Uterus (tissue), 4 donors: ENCODE data around the gene STT3A. TPM values are rescaled to one million over a fixed set of nuclear protein-coding genes. Genes with fewer than 3 reads are reported as not detected.

ENCODE experiments used
- DNase-seq, 2 donors: peaks; one replicate each; pipeline ENCODE4 v3.0.0-alpha.2; 2019 to 2020
- H3K27ac ChIP-seq, 2 donors: fragments of 200-600 bp; sonication (generic); 1 replicate in 1 of 2; 2 replicates in 1 of 2; pipeline ENCODE4 v1.5.1; 2016 to 2018
- H3K27me3 ChIP-seq, 2 donors: fragments of 200-600 bp; sonication (generic); one replicate each; pipeline ENCODE4 v1.5.1; 2018 to 2019; ENCODE audit warnings: control low read depth in 1 of 2
- H3K36me3 ChIP-seq, 2 donors: fragments of 200-600 bp; sonication (generic); one replicate each; pipeline ENCODE4 v1.5.1; 2019; ENCODE audit warnings: control low read depth in 1 of 2
- H3K4me1 ChIP-seq, 2 donors: fragments of 200-600 bp; sonication (generic); one replicate each; pipeline ENCODE4 v1.5.1; 2018 to 2019; ENCODE audit warnings: control low read depth in 1 of 2
- H3K4me3 ChIP-seq, 2 donors: fragments of 200-600 bp; sonication (generic); 1 replicate in 1 of 2; 2 replicates in 1 of 2; pipeline ENCODE4 v1.5.1; 2018 to 2019; ENCODE audit warnings: mild to moderate bottlenecking in 1 of 2
- H3K9me3 ChIP-seq, 2 donors: fragments of 200-600 bp; sonication (generic); one replicate each; pipeline ENCODE4 v1.5.1; 2019; ENCODE audit warnings: control low read depth in 1 of 2
- CTCF ChIP-seq, 4 experiments: fragments of 200-600 bp in 2 of 4; fragments of 450-650 bp in 2 of 4; sonication (generic) in 2 of 4; IDR thresholded peaks; one replicate each; pipeline ENCODE4 v1.5.1; 2016 to 2019; ENCODE audit warnings: antibody characterized with exemption in 4 of 4, mild to moderate bottlenecking in 2 of 4, moderate library complexity in 1 of 4
- POLR2A ChIP-seq, 2 donors: fragments of 450-650 bp; IDR thresholded peaks; one replicate each; pipeline ENCODE4 v1.6.1; 2016; ENCODE audit warnings: antibody characterized with exemption in 2 of 2, mild to moderate bottlenecking in 1 of 2, moderate library complexity in 1 of 2
- intact Hi-C: fragments of 100-400 bp; cut with DNase I; formaldehyde crosslinking; loops from one replicate; pipeline ENCODE4 v1.15.1; 2023; ENCODE audit warnings: low total_unique reads
- total RNA-seq, 4 donors: library from RNA; depleted of rRNA in 3 of 4; stranded (reverse); fragments of >200 nt in 3 of 4; gene quantifications; one replicate each; pipeline versions ENCODE4 v1.1.0 to v1.2.4, GENCODE V29; 2014 to 2023
- donor health status: DM: yes; HTN: yes; CAD: no.

Gene STT3A
- total RNA-seq, 4 donors from 2014 or later: 66.6 to 183 (median 105) TPM

- H3K36me3 ChIP-seq: no peaks in the 10 kb centered on the region
- peaks cover 0 to 6% of the 10 kb centered on the region in 2 donors for H3K9me3 ChIP-seq
- no peak overlapping the region for H3K27ac ChIP-seq
- H3K4me1 ChIP-seq: no peaks in the 10 kb centered on the region
- TF ChIP-seq CTCF (IDR thresholded peaks at IDR 0.05) (no peak), POLR2A (IDR thresholded peaks at IDR 0.05) (no peak)
- no peak overlapping the region for H3K4me3 ChIP-seq
- H3K27me3 ChIP-seq: no peaks in the 10 kb centered on the region
- intact Hi-C loops: no loop called here
- no peak for DNase-seq
Measured at GRCh38 chr11:125554038-125554437, 38.6 kb upstream of the STT3A start.

GRCh38 chr11:125559888-125560287 is 32.8 kb upstream of the STT3A start:
- no peak for DNase-seq
- Histone ChIP-seq H3K4me3 (no peak overlapping the region), H3K36me3 (no peaks in the 10 kb centered on the region), H3K9me3 (no peaks in the 10 kb centered on the region), H3K4me1 (no peaks in the 10 kb centered on the region), H3K27me3 (no peaks in the 10 kb centered on the region), H3K27ac (no peak overlapping the region)
- TF ChIP-seq POLR2A (IDR thresholded peaks at IDR 0.05) (no peak), CTCF (IDR thresholded peaks at IDR 0.05) (no peak)
- intact Hi-C loops: no loop called here

GRCh38 chr11:125561924-125562323 is 30.7 kb upstream of the STT3A start:
- Histone ChIP-seq H3K36me3 (no peaks in the 10 kb centered on the region), H3K27ac (no peak overlapping the region), H3K9me3 (no peaks in the 10 kb centered on the region), H3K27me3 (no peaks in the 10 kb centered on the region), H3K4me3 (no peak overlapping the region), H3K4me1 (no peaks in the 10 kb centered on the region)
- intact Hi-C loops: no loop called here
- TF ChIP-seq CTCF (IDR thresholded peaks at IDR 0.05): no peak
- no peak for TF ChIP-seq POLR2A (IDR thresholded peaks at IDR 0.05)
- no peak for DNase-seq

- H3K4me3 ChIP-seq: no peak overlapping the region
- no peaks in the 10 kb centered on the region for H3K4me1 ChIP-seq
- H3K27me3 ChIP-seq: no peaks in the 10 kb centered on the region
- DNase-seq: no peak
- no peaks in the 10 kb centered on the region for H3K36me3 ChIP-seq
- no peak for TF ChIP-seq POLR2A (IDR thresholded peaks at IDR 0.05)
- no peak for TF ChIP-seq CTCF (IDR thresholded peaks at IDR 0.05)
- no peak overlapping the region for H3K27ac ChIP-seq
- intact Hi-C loops: no loop called here
- H3K9me3 ChIP-seq: no peaks in the 10 kb centered on the region
Measured at GRCh38 chr11:125562430-125562829, 30.2 kb upstream of the STT3A start.

- Histone ChIP-seq H3K9me3 (no peaks in the 10 kb centered on the region), H3K4me1 (no peaks in the 10 kb centered on the region), H3K27me3 (no peaks in the 10 kb centered on the region), H3K4me3 (no peak overlapping the region), H3K36me3 (no peaks in the 10 kb centered on the region), H3K27ac (no peak overlapping the region)
- no peak for DNase-seq
- TF ChIP-seq CTCF (IDR thresholded peaks at IDR 0.05): no peak
- no peak for TF ChIP-seq POLR2A (IDR thresholded peaks at IDR 0.05)
- intact Hi-C loops: no loop called here
Measured at GRCh38 chr11:125564357-125564756, 28.3 kb upstream of the STT3A start.
